HepG2 (cell line): Measurements from ENCODE around the gene FLT3LG. TPM values are rescaled to one million over a fixed set of nuclear protein-coding genes. Genes with fewer than 3 reads are reported as not detected.

Experiments used
- HIVEP1 ChIP-seq: sonication (generic); formaldehyde crosslinking; IDR thresholded peaks from 2 replicates; pipeline ENCODE4 v1.4.0; 2020; ENCODE audit warnings: mild to moderate bottlenecking, missing genetic modification reagents
- IRF2 ChIP-seq: IDR thresholded peaks from 2 replicates; pipeline ENCODE4 v1.6.1; 2018; ENCODE audit warnings: missing genetic modification reagents, missing compliant biosample characterization
- MYPOP ChIP-seq: sonication (generic); formaldehyde crosslinking; IDR thresholded peaks from 2 replicates; pipeline ENCODE4 v1.8.1; 2023; ENCODE audit warnings: mild to moderate bottlenecking, moderate library complexity, missing genetic modification reagents
- PAWR ChIP-seq: sonication (generic); formaldehyde crosslinking; IDR thresholded peaks from 2 replicates; pipeline ENCODE4 v1.4.0; 2020; ENCODE audit warnings: missing genetic modification reagents, mild to moderate bottlenecking, borderline replicate concordance
- PCBP1 ChIP-seq: fragments of 200-400 bp; formaldehyde crosslinking; IDR thresholded peaks from 2 replicates; pipeline ENCODE4 v1.6.1; 2017; ENCODE audit warnings: mild to moderate bottlenecking, low read depth, low read length, borderline replicate concordance
- PPARG ChIP-seq: conservative IDR thresholded peaks from 2 replicates; pipeline ENCODE4 v1.6.1; 2016; ENCODE audit warnings: missing biosample characterization, missing genetic modification reagents
- SETDB1 ChIP-seq: sonication (generic); formaldehyde crosslinking; IDR thresholded peaks from 2 replicates; pipeline ENCODE4 v1.5.1; 2020; ENCODE audit warnings: missing genetic modification reagents, mild to moderate bottlenecking, borderline replicate concordance
- SP5 ChIP-seq: IDR thresholded peaks from 2 replicates; pipeline ENCODE4 v1.6.1; 2016; ENCODE audit warnings: low read depth, borderline replicate concordance
- TFAP4 ChIP-seq: sonication (generic); IDR thresholded peaks from 2 replicates; pipeline ENCODE4 v1.6.1; 2016; ENCODE audit warnings: low read depth, borderline replicate concordance
- ZBTB42 ChIP-seq: sonication (generic); formaldehyde crosslinking; IDR thresholded peaks from 2 replicates; pipeline ENCODE4 v1.5.0; 2020; ENCODE audit warnings: mild to moderate bottlenecking, missing genetic modification reagents
- ZNF143 ChIP-seq: sonication (generic); formaldehyde crosslinking; IDR thresholded peaks from 2 replicates; pipeline ENCODE4 v1.4.0; 2020; ENCODE audit warnings: missing genetic modification reagents
- ZNF337 ChIP-seq: sonication (generic); formaldehyde crosslinking; IDR thresholded peaks from 2 replicates; pipeline ENCODE4 v1.5.1; 2020; ENCODE audit warnings: missing genetic modification reagents, low read depth, mild to moderate bottlenecking, borderline replicate concordance
- ZNF354B ChIP-seq: sonication (generic); formaldehyde crosslinking; IDR thresholded peaks from 2 replicates; pipeline ENCODE4 v1.8.0; 2022; ENCODE audit warnings: mild to moderate bottlenecking, missing genetic modification reagents
- ZNF451 ChIP-seq: sonication (generic); formaldehyde crosslinking; IDR thresholded peaks from 2 replicates; pipeline ENCODE4 v1.5.0; 2020; ENCODE audit warnings: mild to moderate bottlenecking, missing genetic modification reagents
- ZNF615 ChIP-seq: sonication (generic); formaldehyde crosslinking; IDR thresholded peaks from 2 replicates; pipeline ENCODE4 v1.5.0; 2020; ENCODE audit warnings: mild to moderate bottlenecking, missing genetic modification reagents, borderline replicate concordance
- ZNF749 ChIP-seq: sonication (generic); formaldehyde crosslinking; IDR thresholded peaks from 2 replicates; pipeline ENCODE4 v1.8.0; 2022; ENCODE audit warnings: mild to moderate bottlenecking, missing genetic modification reagents, moderate library complexity, borderline replicate concordance
- ZNF766 ChIP-seq: sonication (generic); formaldehyde crosslinking; IDR thresholded peaks from 2 replicates; pipeline ENCODE4 v1.5.0; 2020; ENCODE audit warnings: missing genetic modification reagents, borderline replicate concordance
- ZNF788 ChIP-seq: sonication (generic); formaldehyde crosslinking; IDR thresholded peaks from 2 replicates; pipeline ENCODE4 v1.5.0; 2020; ENCODE audit warnings: mild to moderate bottlenecking, missing genetic modification reagents, borderline replicate concordance
- ZNF883 ChIP-seq: sonication (generic); formaldehyde crosslinking; IDR thresholded peaks from 2 replicates; pipeline ENCODE4 v1.5.1; 2020; ENCODE audit warnings: mild to moderate bottlenecking, missing genetic modification reagents; ENCODE audit errors: not compliant biosample characterization
- polyA plus RNA-seq, 8 experiments: library from polyadenylated mRNA; depleted of rRNA in 3 of 8; stranded (reverse) in 7 of 8; unstranded in 1 of 8; fragments of >200 nt; fragmentation: Illumina TruSeq in 4 of 8; extraction: Trizol in 4 of 8; gene quantifications; 2 replicates each; pipeline versions ENCODE4 v1.2.1 to v1.2.3, GENCODE V29; 2011 to 2016; ENCODE audit warnings: low read depth in 4 of 8, missing spikeins in 1 of 8, mixed read lengths in 1 of 8; ENCODE audit not compliant: insufficient read depth in 1 of 8
- total RNA-seq, 5 experiments: library from RNA; depleted of rRNA; stranded (reverse); fragments of >200 nt; fragmentation: Illumina TruSeq; extraction: Trizol; gene quantifications; 2 replicates each; pipeline ENCODE4 v1.2.3, GENCODE V29; 2016; ENCODE audit warnings: low read depth in 1 of 5
- TF ChIP-seq, protein P1 (sequence below): sonication (generic); formaldehyde crosslinking; IDR thresholded peaks from 2 replicates; pipeline ENCODE4 v1.9.0; 2021; ENCODE audit warnings: missing genetic modification reagents, borderline replicate concordance
- TF ChIP-seq, protein P2 (sequence below): sonication (generic); formaldehyde crosslinking; IDR thresholded peaks from 2 replicates; pipeline ENCODE4 v1.4.0; 2020; ENCODE audit warnings: missing genetic modification reagents
- TF ChIP-seq, protein P3 (sequence below): IDR thresholded peaks from 2 replicates; pipeline ENCODE4 v1.6.1; 2016; ENCODE audit warnings: mild to moderate bottlenecking, missing biosample characterization, missing genetic modification reagents

FLT3LG gene
- total and polyA plus RNA-seq, 2 of the 13 experiments (the other 11 are each of a cell fraction or from before 2014, with no cell fraction given): 1.5 to 2.6 TPM

DNA sequence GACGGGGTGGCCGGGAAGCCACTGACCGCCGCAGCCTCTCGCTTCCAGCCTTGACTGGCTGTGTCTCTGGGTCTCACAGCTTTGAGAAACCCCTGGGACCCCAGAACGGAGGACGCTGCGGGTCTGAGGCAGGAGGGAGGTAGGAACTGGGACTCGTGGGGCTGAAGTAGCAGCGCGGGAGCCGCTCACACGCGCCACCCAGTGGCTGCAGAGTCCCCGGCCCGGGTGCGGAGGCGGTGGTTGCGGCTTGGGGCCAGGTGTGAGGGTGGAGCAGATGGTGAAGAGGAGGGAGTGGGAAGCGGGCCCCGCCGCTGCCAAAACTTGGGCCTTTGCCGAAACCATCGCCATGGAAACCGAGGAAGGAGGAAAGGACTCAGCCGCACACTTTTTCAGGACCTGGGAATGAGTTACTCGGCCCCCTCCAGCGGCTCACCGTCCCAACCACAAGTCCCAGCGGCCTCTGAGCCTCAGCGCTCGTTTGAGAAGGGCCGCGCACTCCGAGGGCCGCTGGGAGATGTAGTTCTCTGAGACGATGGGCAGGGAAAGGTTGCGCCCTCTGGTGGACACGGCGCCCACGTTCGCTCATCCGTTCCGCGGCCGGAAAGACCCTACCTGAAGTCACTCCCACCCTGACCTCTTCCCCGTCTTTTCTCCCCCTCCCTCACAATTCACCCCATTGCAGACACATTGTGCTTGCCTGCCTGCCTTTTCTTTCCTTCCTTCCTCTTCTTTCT is 30.5 kb upstream of the FLT3LG start (continued):
- TF ChIP-seq, protein P1, sequence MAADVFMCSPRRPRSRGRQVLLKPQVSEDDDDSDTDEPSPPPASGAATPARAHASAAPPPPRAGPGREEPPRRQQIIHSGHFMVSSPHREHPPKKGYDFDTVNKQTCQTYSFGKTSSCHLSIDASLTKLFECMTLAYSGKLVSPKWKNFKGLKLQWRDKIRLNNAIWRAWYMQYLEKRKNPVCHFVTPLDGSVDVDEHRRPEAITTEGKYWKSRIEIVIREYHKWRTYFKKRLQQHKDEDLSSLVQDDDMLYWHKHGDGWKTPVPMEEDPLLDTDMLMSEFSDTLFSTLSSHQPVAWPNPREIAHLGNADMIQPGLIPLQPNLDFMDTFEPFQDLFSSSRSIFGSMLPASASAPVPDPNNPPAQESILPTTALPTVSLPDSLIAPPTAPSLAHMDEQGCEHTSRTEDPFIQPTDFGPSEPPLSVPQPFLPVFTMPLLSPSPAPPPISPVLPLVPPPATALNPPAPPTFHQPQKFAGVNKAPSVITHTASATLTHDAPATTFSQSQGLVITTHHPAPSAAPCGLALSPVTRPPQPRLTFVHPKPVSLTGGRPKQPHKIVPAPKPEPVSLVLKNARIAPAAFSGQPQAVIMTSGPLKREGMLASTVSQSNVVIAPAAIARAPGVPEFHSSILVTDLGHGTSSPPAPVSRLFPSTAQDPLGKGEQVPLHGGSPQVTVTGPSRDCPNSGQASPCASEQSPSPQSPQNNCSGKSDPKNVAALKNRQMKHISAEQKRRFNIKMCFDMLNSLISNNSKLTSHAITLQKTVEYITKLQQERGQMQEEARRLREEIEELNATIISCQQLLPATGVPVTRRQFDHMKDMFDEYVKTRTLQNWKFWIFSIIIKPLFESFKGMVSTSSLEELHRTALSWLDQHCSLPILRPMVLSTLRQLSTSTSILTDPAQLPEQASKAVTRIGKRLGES (CRISPR knock-in tag): no peak
- TF ChIP-seq ZNF143: peak; percentile 99
- TF ChIP-seq SP5 (CRISPR knock-in tag): no peak
- TF ChIP-seq ZNF788 (CRISPR knock-in tag): peak; percentile 86; the same call in 1 of the 2 replicates
- TF ChIP-seq ZNF749: no peak
- peak; percentile 71; the same call in 1 of the 2 replicates for TF ChIP-seq HIVEP1 (CRISPR knock-in tag)
- TF ChIP-seq IRF2: peak; percentile 94
- no peak for TF ChIP-seq ZNF337
- TF ChIP-seq PCBP1: peak; percentile 88; the same call in 1 of the 2 replicates
- no peak for TF ChIP-seq MYPOP
- 0 out of 2 replicates have a peak, but pooled peaks have one; percentile 45 for TF ChIP-seq TFAP4
- TF ChIP-seq PAWR: peak; percentile 60; the same call in 1 of the 2 replicates
- TF ChIP-seq ZNF615 (CRISPR knock-in tag): 0 out of 2 replicates have a peak, but pooled peaks have one; percentile 86
- no peak for TF ChIP-seq ZNF766 (CRISPR knock-in tag)
- TF ChIP-seq, protein P2, sequence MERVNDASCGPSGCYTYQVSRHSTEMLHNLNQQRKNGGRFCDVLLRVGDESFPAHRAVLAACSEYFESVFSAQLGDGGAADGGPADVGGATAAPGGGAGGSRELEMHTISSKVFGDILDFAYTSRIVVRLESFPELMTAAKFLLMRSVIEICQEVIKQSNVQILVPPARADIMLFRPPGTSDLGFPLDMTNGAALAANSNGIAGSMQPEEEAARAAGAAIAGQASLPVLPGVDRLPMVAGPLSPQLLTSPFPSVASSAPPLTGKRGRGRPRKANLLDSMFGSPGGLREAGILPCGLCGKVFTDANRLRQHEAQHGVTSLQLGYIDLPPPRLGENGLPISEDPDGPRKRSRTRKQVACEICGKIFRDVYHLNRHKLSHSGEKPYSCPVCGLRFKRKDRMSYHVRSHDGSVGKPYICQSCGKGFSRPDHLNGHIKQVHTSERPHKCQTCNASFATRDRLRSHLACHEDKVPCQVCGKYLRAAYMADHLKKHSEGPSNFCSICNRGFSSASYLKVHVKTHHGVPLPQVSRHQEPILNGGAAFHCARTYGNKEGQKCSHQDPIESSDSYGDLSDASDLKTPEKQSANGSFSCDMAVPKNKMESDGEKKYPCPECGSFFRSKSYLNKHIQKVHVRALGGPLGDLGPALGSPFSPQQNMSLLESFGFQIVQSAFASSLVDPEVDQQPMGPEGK (CRISPR knock-in tag): no peak
- no peak for TF ChIP-seq ZBTB42
- TF ChIP-seq, protein P3, sequence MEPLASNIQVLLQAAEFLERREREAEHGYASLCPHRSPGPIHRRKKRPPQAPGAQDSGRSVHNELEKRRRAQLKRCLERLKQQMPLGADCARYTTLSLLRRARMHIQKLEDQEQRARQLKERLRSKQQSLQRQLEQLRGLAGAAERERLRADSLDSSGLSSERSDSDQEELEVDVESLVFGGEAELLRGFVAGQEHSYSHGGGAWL (CRISPR knock-in tag): no peak
- TF ChIP-seq ZNF451 (CRISPR knock-in tag): no peak
- TF ChIP-seq PPARG (CRISPR knock-in tag): no peak
- TF ChIP-seq SETDB1 (CRISPR knock-in tag): no peak
- TF ChIP-seq ZNF354B (CRISPR knock-in tag): no peak
- peak; percentile 57 for TF ChIP-seq ZNF883
